ENCODE data around the gene CCL7.

CCL7 gene

GRCh38 chr17:34236281-34236892 lies 33.6 kb upstream of the CCL7 start:
- Histone ChIP-seq H3K4me3 (ENCODE audit: low read length) (no peak overlapping the region), H3K4me1 (ENCODE audit: insufficient read depth, low read length) (no peaks in the 10 kb centered on the region), H3K36me3 (ENCODE audit: insufficient read depth, low read length) (no peaks in the 10 kb centered on the region), H2AFZ (ENCODE audit: low read depth, low read length) (no peak overlapping the region), H3K9me3 (ENCODE audit: low read length) (no peaks in the 10 kb centered on the region), H3K27me3 (ENCODE audit: insufficient read depth, low read length) (no peaks in the 10 kb centered on the region)

- Histone ChIP-seq H2AFZ (ENCODE audit: low read depth, low read length) (no peak overlapping the region), H3K36me3 (ENCODE audit: insufficient read depth, low read length) (no peaks in the 10 kb centered on the region), H3K27me3 (ENCODE audit: insufficient read depth, low read length) (no peaks in the 10 kb centered on the region), H3K9me3 (ENCODE audit: low read length) (no peaks in the 10 kb centered on the region), H3K4me3 (ENCODE audit: low read length) (no peak overlapping the region), H3K4me1 (ENCODE audit: insufficient read depth, low read length) (no peaks in the 10 kb centered on the region)
Observed at GRCh38 chr17:34237458-34237857, 32.6 kb upstream of the CCL7 start.

GRCh38 chr17:34241062-34241461 lies 29.0 kb upstream of the CCL7 start:
- no peaks in the 10 kb centered on the region for H3K9me3 ChIP-seq (ENCODE audit: low read length)
- no peak overlapping the region for H2AFZ ChIP-seq (ENCODE audit: low read depth, low read length)
- no peaks in the 10 kb centered on the region for H3K36me3 ChIP-seq (ENCODE audit: insufficient read depth, low read length)
- no peaks in the 10 kb centered on the region for H3K27me3 ChIP-seq (ENCODE audit: insufficient read depth, low read length)
- no peaks in the 10 kb centered on the region for H3K4me1 ChIP-seq (ENCODE audit: insufficient read depth, low read length)
- H3K4me3 ChIP-seq (ENCODE audit: low read length): no peak overlapping the region

- H3K4me1 ChIP-seq (ENCODE audit: insufficient read depth, low read length): no peaks in the 10 kb centered on the region
- no peak overlapping the region for H2AFZ ChIP-seq (ENCODE audit: low read depth, low read length)
- H3K4me3 ChIP-seq (ENCODE audit: low read length): no peak overlapping the region
- H3K27me3 ChIP-seq (ENCODE audit: insufficient read depth, low read length): no peaks in the 10 kb centered on the region
- H3K36me3 ChIP-seq (ENCODE audit: insufficient read depth, low read length): no peaks in the 10 kb centered on the region
- no peaks in the 10 kb centered on the region for H3K9me3 ChIP-seq (ENCODE audit: low read length)
Observed at GRCh38 chr17:34242587-34243363, 27.2 kb upstream of the CCL7 start.

GRCh38 chr17:34243364-34244320 lies 26.4 kb upstream of the CCL7 start:
- no peaks in the 10 kb centered on the region for H3K4me1 ChIP-seq (ENCODE audit: insufficient read depth, low read length)
- no peaks in the 10 kb centered on the region for H3K9me3 ChIP-seq (ENCODE audit: low read length)
- no peak overlapping the region for H3K4me3 ChIP-seq (ENCODE audit: low read length)
- no peak overlapping the region for H2AFZ ChIP-seq (ENCODE audit: low read depth, low read length)
- H3K36me3 ChIP-seq (ENCODE audit: insufficient read depth, low read length): no peaks in the 10 kb centered on the region
- H3K27me3 ChIP-seq (ENCODE audit: insufficient read depth, low read length): no peaks in the 10 kb centered on the region

DNA sequence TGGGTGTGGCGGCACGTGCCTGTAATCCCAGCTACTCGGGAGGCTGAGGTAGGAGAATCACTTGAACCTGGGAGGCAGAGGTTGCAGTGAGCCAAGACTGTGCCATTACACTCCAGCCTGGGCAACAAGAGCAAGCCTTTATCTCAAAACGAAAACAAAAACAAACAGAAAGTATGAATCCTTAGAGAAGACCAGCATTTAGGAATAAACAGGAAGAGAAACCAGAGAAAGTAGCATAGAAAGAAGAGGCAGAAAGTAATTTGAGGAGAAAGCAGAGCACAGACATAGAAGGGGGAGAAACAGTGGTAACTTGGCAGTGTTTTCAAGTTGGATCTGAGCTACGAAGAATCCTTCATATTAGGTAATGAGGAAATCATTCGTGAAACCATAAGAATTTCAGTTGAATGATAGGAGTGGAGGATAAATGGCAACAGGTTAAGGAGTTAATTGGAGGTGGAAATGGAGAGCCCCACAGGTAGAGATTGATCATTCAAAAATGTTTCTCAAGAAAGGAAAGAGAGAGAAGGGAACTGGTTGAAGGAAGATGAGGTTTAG lies 24.6 kb upstream of the CCL7 start:
- Histone ChIP-seq H3K36me3 (ENCODE audit: insufficient read depth, low read length) (no peaks in the 10 kb centered on the region), H3K4me1 (ENCODE audit: insufficient read depth, low read length) (no peaks in the 10 kb centered on the region), H2AFZ (ENCODE audit: low read depth, low read length) (no peak overlapping the region), H3K4me3 (ENCODE audit: low read length) (no peak overlapping the region), H3K27me3 (ENCODE audit: insufficient read depth, low read length) (no peaks in the 10 kb centered on the region), H3K9me3 (ENCODE audit: low read length) (no peaks in the 10 kb centered on the region)

DNA sequence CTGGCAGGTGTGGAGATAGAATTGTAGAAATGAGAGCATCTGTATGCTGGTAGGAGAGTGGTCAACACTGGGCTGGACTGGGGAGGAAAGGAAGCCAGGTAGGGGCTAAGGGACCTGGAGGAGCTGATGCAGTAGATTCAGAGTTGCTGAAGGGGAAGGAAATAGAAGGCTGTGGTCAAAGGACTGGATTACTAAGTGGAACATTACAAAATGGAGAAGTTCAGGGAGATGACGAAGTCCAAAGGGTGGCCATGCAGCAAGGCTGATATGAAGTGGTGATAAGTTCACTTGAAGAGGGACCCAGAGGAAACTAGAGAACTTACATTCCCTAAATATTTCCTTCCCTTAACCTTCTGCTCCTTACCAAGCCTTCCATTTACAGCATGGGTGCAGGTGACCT lies 23.6 kb upstream of the CCL7 start:
- Histone ChIP-seq H3K4me1 (ENCODE audit: insufficient read depth, low read length) (no peaks in the 10 kb centered on the region), H3K4me3 (ENCODE audit: low read length) (no peak overlapping the region), H2AFZ (ENCODE audit: low read depth, low read length) (no peak overlapping the region), H3K36me3 (ENCODE audit: insufficient read depth, low read length) (no peaks in the 10 kb centered on the region), H3K27me3 (ENCODE audit: insufficient read depth, low read length) (no peaks in the 10 kb centered on the region), H3K9me3 (ENCODE audit: low read length) (no peaks in the 10 kb centered on the region)

- no peak overlapping the region for H2AFZ ChIP-seq (ENCODE audit: low read depth, low read length)
- H3K4me1 ChIP-seq (ENCODE audit: insufficient read depth, low read length): no peaks in the 10 kb centered on the region
- H3K9me3 ChIP-seq (ENCODE audit: low read length): no peaks in the 10 kb centered on the region
- no peaks in the 10 kb centered on the region for H3K36me3 ChIP-seq (ENCODE audit: insufficient read depth, low read length)
- H3K4me3 ChIP-seq (ENCODE audit: low read length): no peak overlapping the region
- H3K27me3 ChIP-seq (ENCODE audit: insufficient read depth, low read length): no peaks in the 10 kb centered on the region
Observed at GRCh38 chr17:34246881-34247280, 23.1 kb upstream of the CCL7 start.

DNA sequence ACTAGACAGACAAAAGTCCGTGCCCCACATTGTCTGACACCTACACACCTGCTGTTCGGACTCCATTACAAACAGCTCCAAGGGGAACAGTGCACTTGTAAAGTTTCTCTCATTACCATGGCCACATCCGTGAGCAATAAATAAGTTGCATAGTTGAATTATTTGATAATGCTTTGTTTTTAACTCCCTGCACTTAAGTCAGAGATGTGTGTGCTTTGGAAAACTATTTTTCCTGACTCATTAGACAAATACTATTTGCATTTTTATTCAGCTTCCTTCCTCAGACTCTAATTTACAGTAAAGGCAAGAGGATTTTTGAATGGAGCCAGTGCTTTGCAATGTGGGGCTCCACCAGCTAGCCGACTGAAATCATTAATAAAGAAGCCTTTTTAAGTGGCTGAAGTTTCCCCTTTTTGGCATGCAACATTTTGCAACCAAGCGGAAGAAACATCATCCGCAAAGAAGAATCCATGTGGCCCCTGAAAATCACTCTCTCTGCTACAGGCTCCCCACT lies 21.5 kb upstream of the CCL7 start:
- no peaks in the 10 kb centered on the region for H3K36me3 ChIP-seq (ENCODE audit: insufficient read depth, low read length)
- H3K9me3 ChIP-seq (ENCODE audit: low read length): no peaks in the 10 kb centered on the region
- no peaks in the 10 kb centered on the region for H3K27me3 ChIP-seq (ENCODE audit: insufficient read depth, low read length)
- H3K4me3 ChIP-seq (ENCODE audit: low read length): no peak overlapping the region
- no peak overlapping the region for H2AFZ ChIP-seq (ENCODE audit: low read depth, low read length)
- no peaks in the 10 kb centered on the region for H3K4me1 ChIP-seq (ENCODE audit: insufficient read depth, low read length)

DNA sequence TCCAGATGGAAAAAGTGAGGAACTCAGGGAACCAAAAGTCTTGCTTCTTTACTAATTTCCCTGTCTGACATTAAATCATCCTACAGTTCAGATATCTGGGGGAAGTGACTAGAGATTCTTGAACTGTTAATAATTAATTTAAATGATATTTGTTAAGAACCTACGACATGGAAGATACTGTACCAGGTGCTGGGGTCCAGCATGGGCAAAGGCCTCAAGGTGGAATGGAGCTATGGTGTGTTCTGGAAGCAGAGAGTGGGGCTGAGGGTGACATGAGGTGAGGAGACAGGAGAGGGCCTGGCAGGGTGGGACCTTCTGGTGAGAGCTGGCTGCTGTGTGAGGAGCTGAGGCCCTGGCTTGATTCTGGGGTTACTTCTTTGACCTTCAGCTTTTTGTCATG lies 21.0 kb upstream of the CCL7 start:
- H3K4me1 ChIP-seq (ENCODE audit: insufficient read depth, low read length): no peaks in the 10 kb centered on the region
- H3K36me3 ChIP-seq (ENCODE audit: insufficient read depth, low read length): no peaks in the 10 kb centered on the region
- H3K27me3 ChIP-seq (ENCODE audit: insufficient read depth, low read length): no peaks in the 10 kb centered on the region
- no peak overlapping the region for H3K4me3 ChIP-seq (ENCODE audit: low read length)
- no peak overlapping the region for H2AFZ ChIP-seq (ENCODE audit: low read depth, low read length)
- H3K9me3 ChIP-seq (ENCODE audit: low read length): no peaks in the 10 kb centered on the region

GRCh38 chr17:34249478-34249877 lies 20.5 kb upstream of the CCL7 start:
- H3K4me1 ChIP-seq (ENCODE audit: insufficient read depth, low read length): peaks cover under 1% of the 10 kb centered on the region
- no peaks in the 10 kb centered on the region for H3K27me3 ChIP-seq (ENCODE audit: insufficient read depth, low read length)
- H2AFZ ChIP-seq (ENCODE audit: low read depth, low read length): no peak overlapping the region
- no peaks in the 10 kb centered on the region for H3K9me3 ChIP-seq (ENCODE audit: low read length)
- no peak overlapping the region for H3K4me3 ChIP-seq (ENCODE audit: low read length)
- no peaks in the 10 kb centered on the region for H3K36me3 ChIP-seq (ENCODE audit: insufficient read depth, low read length)

- Histone ChIP-seq H3K36me3 (ENCODE audit: insufficient read depth, low read length) (no peaks in the 10 kb centered on the region), H2AFZ (ENCODE audit: low read depth, low read length) (no peak overlapping the region), H3K9me3 (ENCODE audit: low read length) (no peaks in the 10 kb centered on the region), H3K27me3 (ENCODE audit: insufficient read depth, low read length) (no peaks in the 10 kb centered on the region), H3K4me3 (ENCODE audit: low read length) (no peak overlapping the region), H3K4me1 (ENCODE audit: insufficient read depth, low read length) (peaks cover 8% of the 10 kb centered on the region)
Observed at GRCh38 chr17:34251186-34251585, 18.8 kb upstream of the CCL7 start.

GRCh38 chr17:34252095-34252443 lies 18.0 kb upstream of the CCL7 start:
- Histone ChIP-seq H3K4me1 (ENCODE audit: insufficient read depth, low read length) (peaks cover 8% of the 10 kb centered on the region), H3K9me3 (ENCODE audit: low read length) (no peaks in the 10 kb centered on the region), H3K27me3 (ENCODE audit: insufficient read depth, low read length) (no peaks in the 10 kb centered on the region), H3K36me3 (ENCODE audit: insufficient read depth, low read length) (no peaks in the 10 kb centered on the region), H2AFZ (ENCODE audit: low read depth, low read length) (no peak overlapping the region), H3K4me3 (ENCODE audit: low read length) (no peak overlapping the region)
